ENCODE data around the gene DDX31.

Gene DDX31

GRCh38 chr9:132543251-132543650 lies 126.5 kb downstream of the DDX31 start:
- DNase-seq = no peak
